SK-N-SH (cell line): ENCODE measurements around the gene BLOC1S3. TPM values are rescaled to one million over a fixed set of nuclear protein-coding genes. Genes with fewer than 3 reads are reported as not detected.

Experiments
- CTCF ChIA-PET: fragments of 300-600, 350-600 bp; formaldehyde crosslinking; extraction: SDS; loops from one replicate; lab custom pipeline; 2021; lab: Yijun Ruan, JAX
- POLR2A ChIA-PET: fragments of 350-600 bp; sonication (Branson Sonifier 250); formaldehyde crosslinking; extraction: SDS; loops from one replicate; lab custom pipeline; 2020; ENCODE audit warnings: antibody characterized with exemption, inconsistent platforms; lab: Yijun Ruan, JAX
- DNase-seq: peaks from one replicate; pipeline ENCODE4 v3.0.0; 2012
- H2AFZ ChIP-seq: fragments of 200-600 bp; sonication (generic); 2 replicates; pipeline ENCODE4 v1.8.1; 2016; ENCODE audit warnings: antibody characterized with exemption, mild to moderate bottlenecking, low read depth
- H3F3A ChIP-seq: fragments of 200-600 bp; sonication (generic); replicated peaks from 2 replicates; pipeline ENCODE3; 2016; ENCODE audit warnings: antibody characterized with exemption, mild to moderate bottlenecking; ENCODE audit not compliant: insufficient read depth
- H3K27ac ChIP-seq, 2 experiments: fragments of 200-500 bp in 1 of 2; fragments of 200-600 bp in 1 of 2; sonication (Bioruptor generic) in 1 of 2; sonication (generic), shearing (Covaris generic) in 1 of 2; 2 replicates each; pipeline versions ENCODE4 v1.5.1 to v1.6.1; 2014 to 2016; ENCODE audit warnings: low read depth in 2 of 2, inconsistent platforms in 1 of 2, low read length in 1 of 2, mild to moderate bottlenecking in 1 of 2, mixed read lengths in 1 of 2
- H3K27me3 ChIP-seq: fragments of 200-600 bp; sonication (generic), shearing (Covaris generic); 2 replicates; pipeline ENCODE4 v1.6.1; 2016; ENCODE audit warnings: mixed run types; ENCODE audit not compliant: insufficient read depth
- H3K36me3 ChIP-seq, 2 experiments: fragments of 200-500 bp in 1 of 2; fragments of 200-600 bp in 1 of 2; sonication (Bioruptor generic) in 1 of 2; sonication (generic) in 1 of 2; replicated peaks in 1 of 2; 2 replicates each; pipeline versions ENCODE3 to v1.5.1; 2014 to 2016; ENCODE audit warnings: low read length in 1 of 2, mild to moderate bottlenecking in 1 of 2; ENCODE audit not compliant: insufficient read depth in 2 of 2, control insufficient read depth in 1 of 2
- H3K4me1 ChIP-seq, 2 experiments: fragments of 200-500 bp in 1 of 2; fragments of 200-600 bp in 1 of 2; sonication (Bioruptor generic) in 1 of 2; sonication (generic), shearing (Covaris generic) in 1 of 2; 2 replicates each; pipeline versions ENCODE4 v1.5.1 to v1.6.1; 2014 to 2016; ENCODE audit warnings: low read depth in 1 of 2, low read length in 1 of 2, mixed run types in 1 of 2; ENCODE audit not compliant: insufficient read depth in 2 of 2, control insufficient read depth in 1 of 2
- H3K4me2 ChIP-seq: fragments of 200-600 bp; sonication (generic), shearing (Covaris generic); 2 replicates; pipeline ENCODE4 v1.6.1; 2017; ENCODE audit warnings: mixed run types
- H3K4me3 ChIP-seq, 2 experiments: fragments of 200-500 bp in 1 of 2; fragments of 200-600 bp in 1 of 2; sonication (Bioruptor generic) in 1 of 2; sonication (generic), shearing (Covaris generic) in 1 of 2; 2 replicates each; pipeline versions ENCODE4 v1.5.1 to v1.8.1; 2014 to 2016; ENCODE audit warnings: low read depth in 2 of 2, inconsistent platforms in 1 of 2, low read length in 1 of 2, mild to moderate bottlenecking in 1 of 2, mixed read lengths in 1 of 2, moderate library complexity in 1 of 2
- H3K79me2 ChIP-seq: fragments of 200-600 bp; sonication (generic); 2 replicates; pipeline ENCODE4 v1.8.1; 2017; ENCODE audit warnings: mild to moderate bottlenecking; ENCODE audit not compliant: insufficient read depth
- H3K9ac ChIP-seq: fragments of 200-600 bp; sonication (generic); 2 replicates; pipeline ENCODE4 v1.6.1; 2017; ENCODE audit warnings: mixed run types
- H3K9me2 ChIP-seq: fragments of 200-600 bp; sonication (generic); 2 replicates; pipeline ENCODE4 v1.6.1; 2017; ENCODE audit warnings: mixed run types
- H3K9me3 ChIP-seq: fragments of 200-600 bp; sonication (generic); 2 replicates; pipeline ENCODE4 v1.6.1; 2017; ENCODE audit warnings: mixed run types, mild to moderate bottlenecking, moderate library complexity
- H4K20me1 ChIP-seq: fragments of 200-600 bp; sonication (generic); 2 replicates; pipeline ENCODE4 v1.6.1; 2017; ENCODE audit warnings: mild to moderate bottlenecking, mixed run types; ENCODE audit not compliant: insufficient read depth
- CHD2 ChIP-seq: fragments of 150-350 bp; IDR thresholded peaks from 2 replicates; pipeline ENCODE4 v1.6.1; 2018; ENCODE audit warnings: low read length; ENCODE audit not compliant: partially characterized antibody
- EZH2phosphoT487 ChIP-seq: fragments of 200-600 bp; sonication (generic); IDR thresholded peaks from 2 replicates; pipeline ENCODE4 v1.6.1; 2017; ENCODE audit warnings: low read depth, mixed run types, mild to moderate bottlenecking, antibody characterized with exemption, moderate library complexity, borderline replicate concordance
- FOXJ3 ChIP-seq: sonication (generic); formaldehyde crosslinking; IDR thresholded peaks from 2 replicates; pipeline ENCODE4 v1.5.1; 2020; ENCODE audit warnings: mild to moderate bottlenecking, missing genetic modification reagents
- GABPA ChIP-seq: IDR thresholded peaks from 2 replicates; pipeline ENCODE4 v1.4.0; 2012; ENCODE audit warnings: low read depth, mild to moderate bottlenecking
- GATA2 ChIP-seq: sonication (generic); formaldehyde crosslinking; IDR thresholded peaks from 2 replicates; pipeline ENCODE4 v1.5.0; 2020; ENCODE audit warnings: mild to moderate bottlenecking, missing genetic modification reagents
- MEF2A ChIP-seq: IDR thresholded peaks from 2 replicates; pipeline ENCODE4 v1.4.0; 2012; ENCODE audit warnings: low read depth, borderline replicate concordance
- NFIC ChIP-seq: IDR thresholded peaks from 2 replicates; pipeline ENCODE4 v1.4.0; 2012; ENCODE audit warnings: borderline replicate concordance
- RAD21 ChIP-seq: IDR thresholded peaks from 2 replicates; pipeline ENCODE4 v1.6.1; 2012; ENCODE audit warnings: mild to moderate bottlenecking, low read length
- SMC3 ChIP-seq: IDR thresholded peaks from 2 replicates; pipeline ENCODE4 v1.6.1; 2012; ENCODE audit warnings: low read depth, low read length, improper control_type of control experiment
- TCF12 ChIP-seq: IDR thresholded peaks from 2 replicates; pipeline ENCODE4 v1.4.0; 2012
- WGBS: methylation state at CpG from one replicate; pipeline ENCODE4 v1.1.6; 2017; ENCODE audit warnings: low lambda C conversion rate; 5-methylcytosine and 5-hydroxymethylcytosine counted together
- polyA plus RNA-seq, 3 experiments: library from polyadenylated mRNA; depleted of rRNA; stranded (reverse); fragments of >200 nt; gene quantifications; 2 replicates each; pipeline ENCODE4 v1.2.3, GENCODE V29; 2012
- TF ChIP-seq, protein P1 (sequence below): fragments of 150-350 bp; IDR thresholded peaks from 2 replicates; pipeline ENCODE4 v1.6.1; 2017; ENCODE audit warnings: antibody characterized with exemption, low read length, low read depth, borderline replicate concordance
- TF ChIP-seq, protein P2 (sequence below): IDR thresholded peaks from 2 replicates; pipeline ENCODE4 v1.4.0; 2012; ENCODE audit warnings: low read depth, borderline replicate concordance
- TF ChIP-seq, protein P3 (sequence below): fragments of 200-600 bp; sonication (generic); IDR thresholded peaks from 2 replicates; pipeline ENCODE4 v1.6.1; 2017; ENCODE audit warnings: antibody characterized with exemption, mild to moderate bottlenecking, moderate library complexity
- TF ChIP-seq, protein P4 (sequence below): fragments of 150-350 bp; IDR thresholded peaks from 2 replicates; pipeline ENCODE4 v1.6.1; 2016; ENCODE audit warnings: mild to moderate bottlenecking, low read depth, low read length
- TF ChIP-seq, protein P5 (sequence below): IDR thresholded peaks from 2 replicates; pipeline ENCODE4 v1.6.1; 2012; ENCODE audit warnings: mild to moderate bottlenecking, low read depth, low read length, moderate library complexity

The BLOC1S3 gene
- polyA plus RNA-seq, 1 of the 3 experiments (the other 2 are of a cell fraction): 3.0 TPM

DNA sequence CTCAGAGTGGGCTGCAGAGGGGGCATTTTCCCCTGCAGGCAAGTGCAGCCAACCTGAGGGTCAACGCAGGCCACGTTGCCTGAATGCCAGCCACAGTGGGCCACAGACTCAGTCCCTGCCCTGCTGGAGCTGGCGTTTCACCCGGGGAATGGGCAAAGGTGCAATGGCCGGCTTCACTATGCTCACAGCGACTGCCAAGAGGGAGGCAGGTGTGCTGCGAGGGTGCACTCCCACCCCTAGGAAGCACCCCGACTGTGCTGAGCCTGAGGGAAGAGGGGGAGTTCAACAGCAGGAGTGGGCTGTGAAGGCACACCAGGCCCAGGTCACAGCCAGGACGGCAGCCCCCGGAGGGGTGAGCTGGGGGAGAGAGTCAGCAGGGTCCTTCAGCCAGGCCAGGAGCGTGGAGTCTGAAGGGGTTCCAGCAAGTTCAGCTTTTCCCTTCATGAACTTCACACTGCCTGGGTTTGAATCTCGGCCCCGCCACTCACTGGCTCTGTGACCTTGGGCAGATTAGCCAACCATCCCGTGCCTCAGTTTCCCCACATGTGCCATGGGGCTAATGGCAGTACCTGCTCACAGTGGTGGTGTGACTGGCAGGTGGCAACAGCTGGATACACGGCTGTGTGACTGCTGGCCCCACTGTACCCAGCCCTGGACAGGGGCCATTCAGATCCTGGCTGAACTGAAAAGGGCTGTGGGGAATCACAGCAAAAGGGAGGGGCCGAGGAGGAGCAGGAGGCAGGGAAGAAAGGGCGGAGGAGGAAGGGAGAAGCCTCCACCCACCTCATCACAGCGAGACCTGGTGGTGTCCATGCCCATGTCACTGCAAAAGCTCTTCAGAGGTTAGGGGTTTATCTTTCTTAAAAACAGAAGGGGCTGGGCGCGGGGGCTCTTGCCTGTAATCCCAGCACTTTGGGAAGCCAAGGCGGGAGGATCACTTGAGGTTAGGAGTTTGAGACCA is 8.2 kb upstream of the BLOC1S3 start:
- Histone ChIP-seq H3K9ac (no peak overlapping the region), H3K4me1 (no peaks in the 10 kb centered on the region), H2AFZ (no peak overlapping the region), H3K9me3 (no peaks in the 10 kb centered on the region), H3K79me2 (no peaks in the 10 kb centered on the region), H3K4me2 (no peak overlapping the region), H3K9me2 (no peaks in the 10 kb centered on the region), H3K4me3 (no peak overlapping the region), H4K20me1 (no peaks in the 10 kb centered on the region), H3K27me3 (no peaks in the 10 kb centered on the region), H3K27ac (no peak overlapping the region), H3K36me3 (no peaks in the 10 kb centered on the region), H3F3A (no peaks in the 10 kb centered on the region)
- DNase-seq: no peak
- ChIA-PET CTCF (interaction anchor here (0.5 to 1.1 kb wide), 3 partner anchors 168 to 466 kb away, joined by 3 read pairs; no protein-coding TSS in a partner anchor), POLR2A (no interaction called here)
- WGBS: 77% methylated on average over 19 of the region's 21 CpGs
- TF ChIP-seq, protein P1, sequence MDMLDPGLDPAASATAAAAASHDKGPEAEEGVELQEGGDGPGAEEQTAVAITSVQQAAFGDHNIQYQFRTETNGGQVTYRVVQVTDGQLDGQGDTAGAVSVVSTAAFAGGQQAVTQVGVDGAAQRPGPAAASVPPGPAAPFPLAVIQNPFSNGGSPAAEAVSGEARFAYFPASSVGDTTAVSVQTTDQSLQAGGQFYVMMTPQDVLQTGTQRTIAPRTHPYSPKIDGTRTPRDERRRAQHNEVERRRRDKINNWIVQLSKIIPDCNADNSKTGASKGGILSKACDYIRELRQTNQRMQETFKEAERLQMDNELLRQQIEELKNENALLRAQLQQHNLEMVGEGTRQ: no peak
- TF ChIP-seq CHD2 (no peak), TCF12 (no peak), NFIC (no peak), GATA2 (CRISPR knock-in tag) (no peak), FOXJ3 (CRISPR knock-in tag) (no peak), GABPA (no peak), EZH2phosphoT487 (no peak)
- TF ChIP-seq, protein P2, sequence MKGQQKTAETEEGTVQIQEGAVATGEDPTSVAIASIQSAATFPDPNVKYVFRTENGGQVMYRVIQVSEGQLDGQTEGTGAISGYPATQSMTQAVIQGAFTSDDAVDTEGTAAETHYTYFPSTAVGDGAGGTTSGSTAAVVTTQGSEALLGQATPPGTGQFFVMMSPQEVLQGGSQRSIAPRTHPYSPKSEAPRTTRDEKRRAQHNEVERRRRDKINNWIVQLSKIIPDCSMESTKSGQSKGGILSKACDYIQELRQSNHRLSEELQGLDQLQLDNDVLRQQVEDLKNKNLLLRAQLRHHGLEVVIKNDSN: no peak
- TF ChIP-seq, protein P3, sequence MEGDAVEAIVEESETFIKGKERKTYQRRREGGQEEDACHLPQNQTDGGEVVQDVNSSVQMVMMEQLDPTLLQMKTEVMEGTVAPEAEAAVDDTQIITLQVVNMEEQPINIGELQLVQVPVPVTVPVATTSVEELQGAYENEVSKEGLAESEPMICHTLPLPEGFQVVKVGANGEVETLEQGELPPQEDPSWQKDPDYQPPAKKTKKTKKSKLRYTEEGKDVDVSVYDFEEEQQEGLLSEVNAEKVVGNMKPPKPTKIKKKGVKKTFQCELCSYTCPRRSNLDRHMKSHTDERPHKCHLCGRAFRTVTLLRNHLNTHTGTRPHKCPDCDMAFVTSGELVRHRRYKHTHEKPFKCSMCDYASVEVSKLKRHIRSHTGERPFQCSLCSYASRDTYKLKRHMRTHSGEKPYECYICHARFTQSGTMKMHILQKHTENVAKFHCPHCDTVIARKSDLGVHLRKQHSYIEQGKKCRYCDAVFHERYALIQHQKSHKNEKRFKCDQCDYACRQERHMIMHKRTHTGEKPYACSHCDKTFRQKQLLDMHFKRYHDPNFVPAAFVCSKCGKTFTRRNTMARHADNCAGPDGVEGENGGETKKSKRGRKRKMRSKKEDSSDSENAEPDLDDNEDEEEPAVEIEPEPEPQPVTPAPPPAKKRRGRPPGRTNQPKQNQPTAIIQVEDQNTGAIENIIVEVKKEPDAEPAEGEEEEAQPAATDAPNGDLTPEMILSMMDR: no peak

DNA sequence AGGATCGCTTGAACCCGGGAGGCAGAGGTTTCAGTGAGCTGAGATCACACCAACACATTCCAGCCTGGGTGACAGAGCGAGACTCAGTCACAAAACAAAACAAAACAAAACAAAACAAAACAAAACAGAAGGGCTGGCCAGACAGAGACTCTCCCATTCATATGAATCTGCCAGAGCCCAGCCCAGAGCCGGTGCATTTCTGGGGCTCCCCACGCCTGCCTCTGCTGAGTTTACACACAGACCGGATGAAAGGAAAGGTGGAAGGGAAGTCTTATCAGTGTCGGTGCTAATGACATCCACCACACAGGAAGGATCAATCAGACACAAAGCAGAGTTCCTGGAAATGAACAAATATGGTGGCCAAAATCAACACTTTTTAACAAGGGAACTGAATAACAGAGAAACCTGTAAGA is 7.4 kb upstream of the BLOC1S3 start:
- TF ChIP-seq NFIC (no peak), GABPA (no peak), MEF2A (no peak), SMC3 (no peak), FOXJ3 (CRISPR knock-in tag) (no peak), RAD21 (no peak), GATA2 (CRISPR knock-in tag) (no peak)
- TF ChIP-seq, protein P4, sequence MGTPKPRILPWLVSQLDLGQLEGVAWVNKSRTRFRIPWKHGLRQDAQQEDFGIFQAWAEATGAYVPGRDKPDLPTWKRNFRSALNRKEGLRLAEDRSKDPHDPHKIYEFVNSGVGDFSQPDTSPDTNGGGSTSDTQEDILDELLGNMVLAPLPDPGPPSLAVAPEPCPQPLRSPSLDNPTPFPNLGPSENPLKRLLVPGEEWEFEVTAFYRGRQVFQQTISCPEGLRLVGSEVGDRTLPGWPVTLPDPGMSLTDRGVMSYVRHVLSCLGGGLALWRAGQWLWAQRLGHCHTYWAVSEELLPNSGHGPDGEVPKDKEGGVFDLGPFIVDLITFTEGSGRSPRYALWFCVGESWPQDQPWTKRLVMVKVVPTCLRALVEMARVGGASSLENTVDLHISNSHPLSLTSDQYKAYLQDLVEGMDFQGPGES: no peak
- TF ChIP-seq, protein P5, sequence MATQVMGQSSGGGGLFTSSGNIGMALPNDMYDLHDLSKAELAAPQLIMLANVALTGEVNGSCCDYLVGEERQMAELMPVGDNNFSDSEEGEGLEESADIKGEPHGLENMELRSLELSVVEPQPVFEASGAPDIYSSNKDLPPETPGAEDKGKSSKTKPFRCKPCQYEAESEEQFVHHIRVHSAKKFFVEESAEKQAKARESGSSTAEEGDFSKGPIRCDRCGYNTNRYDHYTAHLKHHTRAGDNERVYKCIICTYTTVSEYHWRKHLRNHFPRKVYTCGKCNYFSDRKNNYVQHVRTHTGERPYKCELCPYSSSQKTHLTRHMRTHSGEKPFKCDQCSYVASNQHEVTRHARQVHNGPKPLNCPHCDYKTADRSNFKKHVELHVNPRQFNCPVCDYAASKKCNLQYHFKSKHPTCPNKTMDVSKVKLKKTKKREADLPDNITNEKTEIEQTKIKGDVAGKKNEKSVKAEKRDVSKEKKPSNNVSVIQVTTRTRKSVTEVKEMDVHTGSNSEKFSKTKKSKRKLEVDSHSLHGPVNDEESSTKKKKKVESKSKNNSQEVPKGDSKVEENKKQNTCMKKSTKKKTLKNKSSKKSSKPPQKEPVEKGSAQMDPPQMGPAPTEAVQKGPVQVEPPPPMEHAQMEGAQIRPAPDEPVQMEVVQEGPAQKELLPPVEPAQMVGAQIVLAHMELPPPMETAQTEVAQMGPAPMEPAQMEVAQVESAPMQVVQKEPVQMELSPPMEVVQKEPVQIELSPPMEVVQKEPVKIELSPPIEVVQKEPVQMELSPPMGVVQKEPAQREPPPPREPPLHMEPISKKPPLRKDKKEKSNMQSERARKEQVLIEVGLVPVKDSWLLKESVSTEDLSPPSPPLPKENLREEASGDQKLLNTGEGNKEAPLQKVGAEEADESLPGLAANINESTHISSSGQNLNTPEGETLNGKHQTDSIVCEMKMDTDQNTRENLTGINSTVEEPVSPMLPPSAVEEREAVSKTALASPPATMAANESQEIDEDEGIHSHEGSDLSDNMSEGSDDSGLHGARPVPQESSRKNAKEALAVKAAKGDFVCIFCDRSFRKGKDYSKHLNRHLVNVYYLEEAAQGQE: no peak
- TF ChIP-seq, protein P2: no peak
- Histone ChIP-seq H4K20me1 (no peaks in the 10 kb centered on the region), H3K79me2 (no peaks in the 10 kb centered on the region), H2AFZ (no peak overlapping the region), H3K4me2 (no peak overlapping the region), H3K36me3 (no peaks in the 10 kb centered on the region), H3K27me3 (no peaks in the 10 kb centered on the region), H3K9me3 (no peaks in the 10 kb centered on the region), H3K4me1 (no peaks in the 10 kb centered on the region), H3F3A (no peaks in the 10 kb centered on the region), H3K9ac (no peak overlapping the region), H3K4me3 (no peak overlapping the region), H3K9me2 (no peaks in the 10 kb centered on the region), H3K27ac (no peak overlapping the region)
- DNase-seq: no peak
- CTCF ChIA-PET: interaction anchor here (0.5 kb wide), 1 partner anchor 281 kb away, joined by 3 read pairs; no protein-coding TSS in a partner anchor
- POLR2A ChIA-PET: no interaction called here
- 70% methylated on average over 7 of the region's 7 CpGs for WGBS
